MG63 (cell line): ENCODE data around the gene TCERG1L. TPM values are rescaled to one million over a fixed set of nuclear protein-coding genes. Genes with fewer than 3 reads are reported as not detected.
"Not testable (repeated sequence)": the region's sequence is repeated elsewhere in the genome, so short reads cannot be mapped to it uniquely, and the experiment has no call there.

Experiments
- DNase-seq: peaks from one replicate; pipeline ENCODE4 v3.0.0-alpha.2; 2020
- H3K27me3 ChIP-seq: fragments of 250-450 bp; sonication (Bioruptor Pico); 2 replicates; pipeline ENCODE4 v1.5.1; 2020; ENCODE audit warnings: mild to moderate bottlenecking, moderate library complexity
- H3K36me3 ChIP-seq: fragments of 250-450 bp; sonication (Bioruptor Pico); 2 replicates; pipeline ENCODE4 v1.5.1; 2020; ENCODE audit warnings: mild to moderate bottlenecking, moderate library complexity
- H3K4me3 ChIP-seq: fragments of 250-450 bp; sonication (Bioruptor Pico); 2 replicates; pipeline ENCODE4 v1.5.1; 2020; ENCODE audit warnings: mild to moderate bottlenecking, moderate library complexity
- H3K9me3 ChIP-seq: fragments of 250-450 bp; sonication (Bioruptor Pico); 2 replicates; pipeline ENCODE4 v1.5.1; 2020; ENCODE audit warnings: mild to moderate bottlenecking, moderate library complexity
- total RNA-seq: library from RNA; depleted of rRNA; stranded (reverse); fragments of >200 nt; shearing (Covaris generic); gene quantifications from 2 replicates; pipeline ENCODE4 v1.2.3, GENCODE V29; 2014; ENCODE audit warnings: low replicate concordance

The TCERG1L gene
- total RNA-seq, 1 experiment from 2014 or later, result not detected

DNA sequence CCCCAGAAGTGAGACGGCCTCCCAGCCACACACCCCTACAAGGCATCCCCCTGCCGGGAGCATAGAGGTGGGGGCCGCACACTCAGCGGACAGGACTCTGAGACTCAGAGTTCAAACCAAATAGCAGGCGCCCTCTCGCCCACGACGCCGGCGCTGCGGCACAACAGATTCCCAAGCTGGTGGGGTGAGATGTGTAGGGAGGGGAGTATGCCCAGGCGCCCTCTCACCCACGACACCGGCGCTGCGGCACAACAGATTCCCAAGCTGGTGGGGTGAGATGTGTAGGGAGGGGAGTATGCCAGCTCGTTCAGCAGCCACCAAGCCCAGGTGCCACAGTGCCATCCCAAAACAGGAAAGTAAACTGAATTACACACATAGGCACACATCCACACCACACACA, 64.7 kb downstream of the TCERG1L start:
- peaks cover 13% of the 10 kb centered on the region for H3K27me3 ChIP-seq
- H3K36me3 ChIP-seq, result no peaks in the 10 kb centered on the region
- H3K4me3 ChIP-seq, result no peak overlapping the region
- no peak for DNase-seq
- H3K9me3 ChIP-seq, result no peaks in the 10 kb centered on the region

DNA sequence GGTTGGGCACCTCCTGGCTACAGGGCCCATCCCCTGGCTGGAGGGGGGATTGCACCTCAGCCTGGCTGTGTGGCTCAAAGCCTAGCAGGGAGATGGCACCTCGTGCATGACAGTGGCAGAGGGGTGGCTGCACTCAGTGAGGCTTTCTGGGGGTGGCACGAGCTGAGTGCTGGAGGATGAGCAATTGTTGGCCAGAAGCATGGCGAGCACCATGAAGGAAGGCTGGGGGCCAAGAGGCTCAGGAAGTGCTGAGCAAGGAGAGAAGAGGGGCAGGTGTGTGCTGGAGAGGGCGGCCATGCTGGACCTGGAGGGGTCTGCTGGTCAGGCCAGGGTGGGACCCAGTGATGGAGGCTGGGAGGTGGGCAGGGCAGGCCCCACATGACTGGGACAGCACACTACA, 65.4 kb downstream of the TCERG1L start:
- no peak for DNase-seq
- H3K36me3 ChIP-seq, result no peaks in the 10 kb centered on the region
- no peaks in the 10 kb centered on the region for H3K9me3 ChIP-seq
- peaks cover 14% of the 10 kb centered on the region for H3K27me3 ChIP-seq
- H3K4me3 ChIP-seq, result no peak overlapping the region

DNA sequence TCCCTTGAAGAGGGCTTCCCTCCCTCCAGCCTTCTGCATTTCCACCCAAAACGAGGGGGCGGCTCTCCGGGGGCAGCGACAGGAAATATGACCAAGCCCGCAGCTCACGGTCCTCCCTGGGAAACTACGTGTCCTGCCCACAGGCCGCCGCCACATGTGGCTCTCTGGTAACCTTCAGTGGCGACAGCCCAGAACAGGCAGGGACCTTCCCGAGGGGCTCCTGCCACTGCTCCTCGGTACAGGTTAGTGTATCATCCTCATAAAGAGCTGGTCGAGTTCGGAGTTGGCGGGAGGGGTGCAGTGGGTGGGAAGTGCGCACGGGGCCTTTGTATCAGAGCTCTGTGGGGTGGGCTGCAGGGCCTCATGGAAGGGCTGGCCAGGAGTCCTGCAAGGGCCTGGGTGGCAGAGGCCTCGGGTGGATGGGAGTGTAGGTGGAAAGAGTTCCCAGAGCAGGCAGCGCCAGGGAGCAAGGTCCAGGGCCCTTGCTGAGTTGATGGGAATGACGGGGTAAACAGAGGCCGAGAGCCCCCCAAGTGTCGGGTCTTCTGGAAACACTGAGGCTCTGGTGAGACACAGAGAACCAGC, 66.0 kb downstream of the TCERG1L start:
- H3K9me3 ChIP-seq, result no peaks in the 10 kb centered on the region
- H3K27me3 ChIP-seq, result peaks cover 12% of the 10 kb centered on the region
- DNase-seq, result no peak

DNA sequence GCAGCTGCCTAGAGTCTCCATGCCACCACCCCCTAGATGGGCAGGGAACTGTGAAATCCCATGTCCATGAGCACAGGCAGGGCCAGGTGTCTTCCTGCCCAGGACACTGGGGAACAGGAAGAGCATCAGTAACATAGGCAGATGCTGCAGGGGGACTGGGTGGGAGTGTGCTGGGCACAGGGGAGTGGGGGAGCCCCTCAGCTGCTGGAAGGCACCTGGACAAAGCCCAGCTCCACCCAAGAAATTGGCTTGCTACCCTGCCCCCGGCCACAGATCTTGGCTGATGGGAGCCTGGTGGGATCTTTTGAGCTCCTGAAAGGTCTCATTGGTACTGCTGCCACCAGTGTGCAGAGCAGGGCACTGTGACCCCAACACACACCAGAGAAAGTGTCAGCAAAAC, 66.7 kb downstream of the TCERG1L start:
- H3K27me3 ChIP-seq, result peaks cover 10% of the 10 kb centered on the region
- DNase-seq, result no peak
- H3K4me3 ChIP-seq, result no peak overlapping the region
- H3K9me3 ChIP-seq, result no peaks in the 10 kb centered on the region
- no peaks in the 10 kb centered on the region for H3K36me3 ChIP-seq

More for the DNA sequence above, 66.0 kb downstream of the TCERG1L start:
- no peak overlapping the region for H3K4me3 ChIP-seq
- no peaks in the 10 kb centered on the region for H3K36me3 ChIP-seq

GRCh38 chr10:131243076-131243475, 68.4 kb downstream of the TCERG1L start:
- DNase-seq, result no peak
- H3K36me3 ChIP-seq, result no peaks in the 10 kb centered on the region
- no peaks in the 10 kb centered on the region for H3K9me3 ChIP-seq
- no peak overlapping the region for H3K4me3 ChIP-seq
- H3K27me3 ChIP-seq, result peaks cover 12% of the 10 kb centered on the region

- Histone ChIP-seq H3K9me3 (no peaks in the 10 kb centered on the region), H3K36me3 (no peaks in the 10 kb centered on the region), H3K27me3 (peaks cover 15% of the 10 kb centered on the region), H3K4me3 (no peak overlapping the region)
- peak; percentile 14 for DNase-seq
Measured at GRCh38 chr10:131242007-131242406, 69.5 kb downstream of the TCERG1L start.

- no peak for DNase-seq
- no peaks in the 10 kb centered on the region for H3K9me3 ChIP-seq
- H3K27me3 ChIP-seq, result peaks cover 15% of the 10 kb centered on the region
- H3K4me3 ChIP-seq, result no peak overlapping the region
- H3K36me3 ChIP-seq, result no peaks in the 10 kb centered on the region
Measured at GRCh38 chr10:131240691-131241090, 70.8 kb downstream of the TCERG1L start.

DNA sequence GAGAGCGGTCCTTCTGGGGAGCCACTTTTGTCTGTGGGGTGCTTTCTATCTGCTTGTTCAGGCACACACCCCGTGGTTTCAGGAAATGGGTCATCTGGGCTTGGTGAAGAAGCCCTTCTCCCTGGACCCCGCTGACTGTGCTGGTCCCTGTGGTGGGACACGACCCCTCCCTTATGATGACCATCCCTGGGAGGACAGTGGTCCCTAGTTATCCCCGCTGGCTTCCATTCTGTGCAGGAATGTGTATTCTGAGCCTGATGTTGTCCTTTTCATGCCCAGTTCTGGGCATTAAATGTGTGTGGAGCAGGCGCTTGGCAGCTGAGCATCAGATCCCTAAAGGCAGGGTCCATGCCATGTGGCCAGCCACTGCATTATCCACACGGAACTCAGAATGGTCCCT, 71.6 kb downstream of the TCERG1L start:
- H3K36me3 ChIP-seq, result no peaks in the 10 kb centered on the region
- no peaks in the 10 kb centered on the region for H3K9me3 ChIP-seq
- no peak for DNase-seq
- H3K4me3 ChIP-seq, result no peak overlapping the region
- peaks cover 15% of the 10 kb centered on the region for H3K27me3 ChIP-seq

- H3K36me3 ChIP-seq, result no peaks in the 10 kb centered on the region
- no peaks in the 10 kb centered on the region for H3K9me3 ChIP-seq
- DNase-seq, result no peak
- H3K4me3 ChIP-seq, result no peak overlapping the region
- H3K27me3 ChIP-seq, result peaks cover 15% of the 10 kb centered on the region
Measured at GRCh38 chr10:131239450-131239849, 72.1 kb downstream of the TCERG1L start.

GRCh38 chr10:131238669-131239280, 72.7 kb downstream of the TCERG1L start:
- Histone ChIP-seq H3K9me3 (no peaks in the 10 kb centered on the region), H3K4me3 (no peak overlapping the region), H3K27me3 (peaks cover 15% of the 10 kb centered on the region), H3K36me3 (no peaks in the 10 kb centered on the region)
- DNase-seq, result no peak

- peaks cover 15% of the 10 kb centered on the region for H3K27me3 ChIP-seq
- no peaks in the 10 kb centered on the region for H3K9me3 ChIP-seq
- H3K4me3 ChIP-seq, result no peak overlapping the region
- no peak for DNase-seq
- H3K36me3 ChIP-seq, result no peaks in the 10 kb centered on the region
Measured at GRCh38 chr10:131237991-131238651, 73.4 kb downstream of the TCERG1L start.

GRCh38 chr10:131234606-131235005, 76.9 kb downstream of the TCERG1L start:
- H3K9me3 ChIP-seq, H3K36me3 ChIP-seq, H3K27me3 ChIP-seq, DNase-seq, H3K4me3 ChIP-seq: not testable (repeated sequence)

GRCh38 chr10:131233611-131234258, 77.8 kb downstream of the TCERG1L start:
- H3K9me3 ChIP-seq, result no peaks in the 10 kb centered on the region
- H3K36me3 ChIP-seq, result no peaks in the 10 kb centered on the region
- no peak for DNase-seq
- H3K4me3 ChIP-seq, result no peak overlapping the region
- peaks cover 3% of the 10 kb centered on the region; the same call in 1 of the 2 replicates for H3K27me3 ChIP-seq

DNA sequence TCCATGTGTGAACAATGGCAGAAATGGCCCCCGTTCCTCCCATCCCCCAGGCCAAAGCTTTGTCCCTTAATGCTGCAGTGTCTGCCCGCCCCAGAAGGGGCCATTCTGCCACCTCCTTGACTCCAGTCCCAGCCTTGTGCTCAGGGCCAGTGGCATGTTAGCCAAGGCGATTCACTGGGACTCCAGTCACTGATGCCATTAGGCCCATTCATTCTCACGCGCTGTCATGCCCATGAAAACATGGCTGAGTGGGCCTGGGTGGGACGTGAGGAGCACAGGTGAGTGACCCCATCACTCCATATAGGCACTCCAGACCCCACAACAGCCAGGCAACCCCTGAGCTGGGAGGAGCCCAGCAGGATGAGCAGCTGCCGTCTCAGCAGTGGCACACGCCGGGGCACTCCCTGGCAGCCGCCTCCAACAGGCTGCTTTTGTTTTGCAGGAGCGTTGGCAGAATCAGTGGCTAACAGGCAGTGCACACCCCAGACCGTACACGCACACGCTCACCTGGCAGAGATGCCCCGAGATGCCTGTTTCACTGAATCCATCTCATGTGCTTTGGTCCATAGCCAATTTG, 79.5 kb downstream of the TCERG1L start:
- Histone ChIP-seq H3K36me3 (no peaks in the 10 kb centered on the region), H3K4me3 (no peak overlapping the region), H3K9me3 (no peaks in the 10 kb centered on the region), H3K27me3 (no peaks in the 10 kb centered on the region; the same call in 1 of the 2 replicates)
- DNase-seq, result no peak

- Histone ChIP-seq H3K4me3 (no peak overlapping the region), H3K9me3 (no peaks in the 10 kb centered on the region), H3K36me3 (no peaks in the 10 kb centered on the region), H3K27me3 (no peaks in the 10 kb centered on the region; the same call in 1 of the 2 replicates)
- DNase-seq, result no peak
Measured at GRCh38 chr10:131231323-131231964, 80.1 kb downstream of the TCERG1L start.

GRCh38 chr10:131230641-131231322, 80.7 kb downstream of the TCERG1L start:
- no peak for DNase-seq
- H3K27me3 ChIP-seq, result no peaks in the 10 kb centered on the region; the same call in 1 of the 2 replicates
- no peaks in the 10 kb centered on the region for H3K9me3 ChIP-seq
- no peak overlapping the region for H3K4me3 ChIP-seq
- no peaks in the 10 kb centered on the region for H3K36me3 ChIP-seq
